A549 (cell line): ENCODE measurements around the gene CBFA2T2. TPM values are rescaled to one million over a fixed set of nuclear protein-coding genes. Genes with fewer than 3 reads are reported as not detected.
"Not testable (repeated sequence)": the region's sequence is repeated elsewhere in the genome, so short reads cannot be mapped to it uniquely, and the experiment has no call there.

Experiments
- ATAC-seq, 2 experiments: fragments of 200-7000 bp in 1 of 2; fragments of >200 bp in 1 of 2; cut with Nextera tagmentation in 1 of 2; cut with Tn5 transposase in 1 of 2; 3 replicates each; pipeline versions ENCODE4 v1.8.0 to v1.9.1; 2018 to 2020; ENCODE audit warnings: mild to moderate bottlenecking in 1 of 2, moderate library complexity in 1 of 2
- CTCF ChIA-PET: fragments of 300-600 bp; sonication (Branson Sonifier 250); formaldehyde crosslinking; extraction: SDS; loops from one replicate; lab custom pipeline; 2021; ENCODE audit warnings: antibody characterized with exemption, inconsistent platforms; lab: Yijun Ruan, JAX
- POLR2A ChIA-PET: fragments of 350-600 bp; formaldehyde crosslinking; extraction: SDS; loops from one replicate; lab custom pipeline; 2021; ENCODE audit warnings: antibody characterized with exemption, inconsistent platforms; lab: Yijun Ruan, JAX
- DNase-seq, 2 experiments: peaks; one replicate each; pipeline versions ENCODE4 v3.0.0 to v3.0.0-alpha.2; 2011 to 2016; ENCODE audit warnings: low read depth in 1 of 2, low spot score in 1 of 2
- FAIRE-seq: peaks from 2 replicates; lab custom pipeline; 2011; peaks lifted over from hg19 to GRCh38; lab: Jason Lieb, UNC
- H3K27ac ChIP-seq, 2 experiments: fragments of >200 bp; sonication (Bioruptor Twin); formaldehyde crosslinking; 3 replicates each; pipeline ENCODE4 v1.5.1; 2016 to 2017
- H3K4me1 ChIP-seq: fragments of >200 bp; sonication (Bioruptor Twin); formaldehyde crosslinking; 3 replicates; pipeline ENCODE4 v1.6.1; 2016
- H3K4me2 ChIP-seq: fragments of >200 bp; sonication (Bioruptor Twin); formaldehyde crosslinking; 3 replicates; pipeline ENCODE4 v1.6.1; 2016
- H3K4me3 ChIP-seq: fragments of >200 bp; sonication (Bioruptor Twin); formaldehyde crosslinking; 3 replicates; pipeline ENCODE4 v1.5.1; 2016
- H3K9me3 ChIP-seq: fragments of >200 bp; sonication (Bioruptor Twin); formaldehyde crosslinking; 3 replicates; pipeline ENCODE4 v1.6.1; 2016
- CBX8 ChIP-seq: fragments of 200-600 bp; sonication (generic); IDR thresholded peaks from 2 replicates; pipeline ENCODE4 v1.6.1; 2016
- CHD4 ChIP-seq: fragments of 200-600 bp; sonication (generic); IDR thresholded peaks from 2 replicates; pipeline ENCODE4 v1.6.1; 2016; ENCODE audit warnings: antibody characterized with exemption, mild to moderate bottlenecking, borderline replicate concordance
- CTCF ChIP-seq: fragments of >200 bp; sonication (Bioruptor Twin); formaldehyde crosslinking; IDR thresholded peaks from 3 replicates; pipeline ENCODE4 v1.5.1; 2016
- EHF ChIP-seq: fragments of 250-450 bp; sonication (Bioruptor Pico); IDR thresholded peaks from 2 replicates; pipeline ENCODE4 v1.5.0; 2020; ENCODE audit warnings: mild to moderate bottlenecking
- FOXS1 ChIP-seq: fragments of 250-450 bp; sonication (Bioruptor Pico); IDR thresholded peaks from 2 replicates; pipeline ENCODE4 v1.5.0; 2020; ENCODE audit warnings: mild to moderate bottlenecking, moderate library complexity
- GATA3 ChIP-seq: IDR thresholded peaks from 2 replicates; pipeline ENCODE4 v1.6.1; 2012; ENCODE audit warnings: borderline replicate concordance
- HOXB5 ChIP-seq: fragments of 250-450 bp; sonication (Bioruptor Pico); IDR thresholded peaks from 2 replicates; pipeline ENCODE4 v1.5.0; 2020; ENCODE audit warnings: mild to moderate bottlenecking, moderate library complexity
- JUN ChIP-seq, 2 experiments: fragments of >200 bp; sonication (Bioruptor Twin); formaldehyde crosslinking; IDR thresholded peaks; 2 replicates in 1 of 2; 3 replicates in 1 of 2; pipeline ENCODE4 v1.6.1; 2016 to 2017
- KDM5A ChIP-seq: fragments of 200-600 bp; sonication (generic); IDR thresholded peaks from 2 replicates; pipeline ENCODE4 v1.6.1; 2016; ENCODE audit warnings: antibody characterized with exemption, mild to moderate bottlenecking
- MAFK ChIP-seq: fragments of 450-650 bp; IDR thresholded peaks from 2 replicates; pipeline ENCODE4 v1.6.1; 2014; ENCODE audit not compliant: partially characterized antibody
- MAZ ChIP-seq: fragments of 150-350 bp; IDR thresholded peaks from 2 replicates; pipeline ENCODE4 v1.6.1; 2014; ENCODE audit warnings: antibody characterized with exemption, low read depth, low read length, borderline replicate concordance
- NFE2L2 ChIP-seq: fragments of 150-350 bp; conservative IDR thresholded peaks from 2 replicates; pipeline ENCODE4 v1.6.1; 2014; ENCODE audit warnings: low read length
- NR3C1 ChIP-seq: fragments of >200 bp; sonication (Bioruptor Twin); formaldehyde crosslinking; IDR thresholded peaks from 3 replicates; pipeline ENCODE4 v1.6.1; 2017
- PBX3 ChIP-seq: IDR thresholded peaks from 2 replicates; pipeline ENCODE4 v1.6.1; 2012
- PHF8 ChIP-seq: fragments of 200-600 bp; sonication (generic); IDR thresholded peaks from 2 replicates; pipeline ENCODE4 v1.6.1; 2016; ENCODE audit warnings: low read depth, mild to moderate bottlenecking, antibody characterized with exemption, moderate library complexity, borderline replicate concordance
- POLR2A ChIP-seq: IDR thresholded peaks from 2 replicates; pipeline ENCODE4 v1.6.1; 2012; ENCODE audit warnings: mild to moderate bottlenecking, low read length
- RAD21 ChIP-seq, 2 experiments: fragments of >200 bp in 1 of 2; sonication (Bioruptor Twin) in 1 of 2; formaldehyde crosslinking in 1 of 2; IDR thresholded peaks in 1 of 2; conservative IDR thresholded peaks in 1 of 2; 2 replicates in 1 of 2; 3 replicates in 1 of 2; pipeline ENCODE4 v1.6.1; 2012 to 2018; ENCODE audit warnings: inconsistent platforms in 1 of 2
- SMC3 ChIP-seq: fragments of >200 bp; sonication (Bioruptor Twin); formaldehyde crosslinking; IDR thresholded peaks from 3 replicates; pipeline ENCODE4 v1.6.1; 2018; ENCODE audit warnings: inconsistent platforms
- SREBF2 ChIP-seq: fragments of 450-650 bp; IDR thresholded peaks from 2 replicates; pipeline ENCODE4 v1.6.1; 2014; ENCODE audit warnings: mild to moderate bottlenecking, moderate library complexity
- TFCP2L1 ChIP-seq: fragments of 250-450 bp; sonication (Bioruptor Pico); IDR thresholded peaks from 2 replicates; pipeline ENCODE4 v1.5.0; 2021; ENCODE audit warnings: mild to moderate bottlenecking
- ZNF302 ChIP-seq: fragments of 250-450 bp; sonication (Bioruptor Pico); IDR thresholded peaks from 2 replicates; pipeline ENCODE4 v1.9.0; 2021; ENCODE audit warnings: inconsistent platforms, mild to moderate bottlenecking, moderate library complexity
- ZSCAN20 ChIP-seq: fragments of 250-450 bp; sonication (Bioruptor Pico); IDR thresholded peaks from 2 replicates; pipeline ENCODE4 v1.8.0; 2022; ENCODE audit warnings: mild to moderate bottlenecking, moderate library complexity
- WGBS: methylation state at CpG from one replicate; pipeline ENCODE4 v1.1.6; 2017; ENCODE audit errors: missing lambda C conversion rate; 5-methylcytosine and 5-hydroxymethylcytosine counted together
- polyA plus RNA-seq, 4 experiments: library from polyadenylated mRNA; depleted of rRNA in 3 of 4; stranded (reverse); fragments of >200 nt; fragmentation: RNase III in 1 of 4; extraction: RNeasy Plus Mini Kit Qiagen cat#74134 plus additional on column Dnase treatment in 1 of 4; gene quantifications; 2 replicates in 3 of 4; 3 replicates in 1 of 4; pipeline ENCODE4 v1.2.3, GENCODE V29; 2011 to 2017
- TF ChIP-seq, protein P1 (sequence below): IDR thresholded peaks from 2 replicates; pipeline ENCODE4 v1.6.1; 2012; ENCODE audit warnings: low read depth, borderline replicate concordance
- TF ChIP-seq, protein P2 (sequence below): fragments of >200 bp; sonication (Bioruptor Twin); formaldehyde crosslinking; IDR thresholded peaks from 3 replicates; pipeline ENCODE4 v1.6.1; 2016

The CBFA2T2 gene
- polyA plus RNA-seq, 2 of the 4 experiments (the other 2 are of a cell fraction) = 6.8 to 9.4 TPM

DNA sequence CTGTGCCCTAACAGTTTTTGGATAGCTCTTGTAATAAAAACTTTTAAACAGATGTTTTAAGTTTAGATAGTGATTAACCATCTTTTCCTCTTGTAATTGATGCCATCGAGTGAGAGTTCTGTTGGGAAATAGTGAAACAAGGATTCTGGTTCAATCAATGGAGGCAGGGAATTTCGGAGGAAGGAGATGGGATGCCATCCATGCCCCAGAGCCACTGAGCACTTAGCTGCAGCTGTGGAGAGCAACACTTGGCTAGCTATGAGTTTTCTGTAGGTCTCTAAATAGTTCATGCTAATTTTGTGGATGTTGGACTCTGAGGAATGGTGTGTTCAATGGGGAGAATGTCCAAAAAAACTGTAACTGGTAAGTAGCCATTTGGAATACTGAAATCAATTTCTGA, 16.7 kb downstream of the CBFA2T2 start:
- H3K4me2 ChIP-seq = no peak overlapping the region
- ATAC-seq (no peak), FAIRE-seq (no peak), DNase-seq (no peak)
- WGBS = 85% methylated on average over 2 of the region's 2 CpGs
- ChIA-PET CTCF (interaction anchor here (0.5 to 1.7 kb wide), 4 partner anchors 9 to 39 kb away, joined by 3 to 6 read pairs (median 4); no protein-coding TSS in a partner anchor), POLR2A (no interaction called here)
- no peak overlapping the region for H3K4me3 ChIP-seq
- H3K4me1 ChIP-seq = no peaks in the 10 kb centered on the region
- H3K27ac ChIP-seq = no peak overlapping the region
- no peak for TF ChIP-seq PBX3
- no peak for TF ChIP-seq NR3C1
- no peak for TF ChIP-seq NFE2L2
- TF ChIP-seq PHF8 = no peak
- no peak for TF ChIP-seq ZNF302
- TF ChIP-seq SMC3 = no peak
- TF ChIP-seq, protein P1, sequence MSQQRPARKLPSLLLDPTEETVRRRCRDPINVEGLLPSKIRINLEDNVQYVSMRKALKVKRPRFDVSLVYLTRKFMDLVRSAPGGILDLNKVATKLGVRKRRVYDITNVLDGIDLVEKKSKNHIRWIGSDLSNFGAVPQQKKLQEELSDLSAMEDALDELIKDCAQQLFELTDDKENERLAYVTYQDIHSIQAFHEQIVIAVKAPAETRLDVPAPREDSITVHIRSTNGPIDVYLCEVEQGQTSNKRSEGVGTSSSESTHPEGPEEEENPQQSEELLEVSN = no peak
- TF ChIP-seq EHF (CRISPR knock-in tag) = no peak
- TF ChIP-seq POLR2A = no peak
- TF ChIP-seq ZSCAN20 (CRISPR knock-in tag) = no peak
- TF ChIP-seq GATA3 = no peak
- H3K9me3 ChIP-seq = no peaks in the 10 kb centered on the region

GRCh38 chr20:33507461-33507860, 17.6 kb downstream of the CBFA2T2 start:
- FAIRE-seq = no peak
- ChIA-PET POLR2A (no interaction called here), CTCF (interaction anchor here (0.8 to 1.7 kb wide), 4 partner anchors 9 to 108 kb away, joined by 3 to 9 read pairs (median 3); no protein-coding TSS in a partner anchor)
- no peak for DNase-seq
- 90% methylated on average over 3 of the region's 3 CpGs for WGBS
- Histone ChIP-seq H3K4me3 (no peak overlapping the region), H3K4me2 (no peak overlapping the region), H3K9me3 (no peaks in the 10 kb centered on the region), H3K27ac (no peak overlapping the region), H3K4me1 (no peaks in the 10 kb centered on the region; the same call in 2 of the 3 replicates)
- TF ChIP-seq NR3C1 (no peak), MAZ (no peak), CTCF (no peak), FOXS1 (CRISPR knock-in tag) (no peak), PBX3 (no peak), RAD21 (conservative IDR thresholded peaks at IDR 0.05 in 1 of 2, IDR thresholded peaks at IDR 0.05 in 1 of 2) (no peak), TFCP2L1 (CRISPR knock-in tag) (no peak), CHD4 (no peak), SREBF2 (no peak), KDM5A (no peak), MAFK (no peak), JUN (IDR thresholded peaks at IDR 0.05) (no peak), HOXB5 (CRISPR knock-in tag) (no peak), CBX8 (no peak)
- TF ChIP-seq, protein P2, sequence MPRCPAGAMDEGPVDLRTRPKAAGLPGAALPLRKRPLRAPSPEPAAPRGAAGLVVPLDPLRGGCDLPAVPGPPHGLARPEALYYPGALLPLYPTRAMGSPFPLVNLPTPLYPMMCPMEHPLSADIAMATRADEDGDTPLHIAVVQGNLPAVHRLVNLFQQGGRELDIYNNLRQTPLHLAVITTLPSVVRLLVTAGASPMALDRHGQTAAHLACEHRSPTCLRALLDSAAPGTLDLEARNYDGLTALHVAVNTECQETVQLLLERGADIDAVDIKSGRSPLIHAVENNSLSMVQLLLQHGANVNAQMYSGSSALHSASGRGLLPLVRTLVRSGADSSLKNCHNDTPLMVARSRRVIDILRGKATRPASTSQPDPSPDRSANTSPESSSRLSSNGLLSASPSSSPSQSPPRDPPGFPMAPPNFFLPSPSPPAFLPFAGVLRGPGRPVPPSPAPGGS = no peak
- ATAC-seq = no peak

DNA sequence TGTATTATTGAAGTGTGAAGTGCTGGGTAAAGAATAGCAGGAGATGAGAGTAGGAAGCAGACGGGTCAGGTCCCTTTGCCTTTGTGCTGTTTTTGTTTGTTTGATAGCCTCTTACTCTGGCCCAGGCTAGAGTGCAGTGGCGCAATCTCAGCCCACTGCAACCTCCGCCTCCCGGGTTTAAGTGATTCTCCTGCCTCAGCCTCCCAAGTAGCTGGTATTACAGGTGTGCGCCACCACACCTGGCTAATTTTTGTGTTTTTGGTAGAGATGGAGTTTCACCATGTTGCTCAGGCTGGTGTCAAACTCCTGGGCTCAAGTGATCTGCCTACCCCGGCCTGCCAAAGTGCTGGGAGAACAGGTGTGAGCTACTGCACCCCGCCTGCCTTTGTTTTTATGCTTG, 18.1 kb downstream of the CBFA2T2 start:
- DNase-seq, H3K27ac ChIP-seq, POLR2A ChIA-PET, H3K4me2 ChIP-seq, H3K4me1 ChIP-seq, ATAC-seq, H3K4me3 ChIP-seq, FAIRE-seq, H3K9me3 ChIP-seq: not testable (repeated sequence)
- 90% methylated on average over 7 of the region's 7 CpGs for WGBS
- CTCF ChIA-PET = interaction anchor here (0.8 to 1.5 kb wide), 3 partner anchors 9 to 108 kb away, joined by 3 to 9 read pairs (median 3); no protein-coding TSS in a partner anchor

DNA sequence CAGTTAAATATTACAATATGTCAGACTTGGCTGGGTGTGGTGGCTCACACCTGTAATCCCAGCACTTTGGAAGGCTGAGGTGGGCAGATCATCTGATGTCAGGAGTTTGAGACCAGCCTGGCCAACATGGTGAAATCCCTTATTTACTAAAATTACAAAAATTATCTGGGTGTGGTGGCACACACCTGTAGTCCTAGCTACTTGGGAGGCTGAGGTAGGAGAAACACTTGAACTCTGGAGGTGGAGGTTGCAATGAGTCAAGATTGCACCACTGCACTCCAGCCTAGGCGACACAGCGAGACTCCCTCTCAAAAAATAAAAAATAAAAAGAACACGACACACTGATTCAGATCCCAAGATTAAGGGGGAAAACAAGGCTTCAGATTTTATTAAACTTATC, 19.2 kb downstream of the CBFA2T2 start:
- FAIRE-seq, H3K9me3 ChIP-seq, DNase-seq, H3K4me2 ChIP-seq, H3K4me3 ChIP-seq, H3K27ac ChIP-seq, POLR2A ChIA-PET, ATAC-seq: not testable (repeated sequence)
- CTCF ChIA-PET = interaction anchor here (0.6 to 1.5 kb wide), 2 partner anchors 7 to 10 kb away, joined by 3 to 9 read pairs; no protein-coding TSS in a partner anchor
- 98% methylated on average over 3 of the region's 3 CpGs for WGBS
- H3K4me1 ChIP-seq = peaks cover 12% of the 10 kb centered on the region
